Small intestine (tissue), 7 donors: Measurements from ENCODE around the gene JSRP1. TPM values are rescaled to one million over a fixed set of nuclear protein-coding genes. Genes with fewer than 3 reads are reported as not detected.

Experiments
- DNase-seq, 2 donors: peaks; one replicate each; pipeline versions ENCODE4 v3.0.0 to v3.0.0-alpha.2; 2013
- FAIRE-seq: peaks from 2 replicates; lab custom pipeline; 2012; peaks lifted over from hg19 to GRCh38; lab: Jason Lieb, UNC
- H3K27ac ChIP-seq, 3 donors: one replicate each; pipeline ENCODE4 v1.5.1; 2013; ENCODE audit warnings: low read length in 2 of 3, mild to moderate bottlenecking in 2 of 3, control low read depth in 1 of 3, inconsistent platforms in 1 of 3, low read depth in 1 of 3, moderate library complexity in 1 of 3
- H3K27me3 ChIP-seq, 3 donors: one replicate each; pipeline ENCODE4 v1.6.1; 2013; ENCODE audit warnings: low read length in 3 of 3, inconsistent platforms in 1 of 3; ENCODE audit not compliant: control insufficient read depth in 3 of 3, insufficient read depth in 3 of 3
- H3K36me3 ChIP-seq, 3 donors: one replicate each; pipeline ENCODE4 v1.6.1; 2013; ENCODE audit warnings: low read length in 3 of 3, inconsistent platforms in 1 of 3, low read depth in 1 of 3, mild to moderate bottlenecking in 1 of 3, moderate library complexity in 1 of 3; ENCODE audit not compliant: control insufficient read depth in 3 of 3, insufficient read depth in 2 of 3
- H3K4me1 ChIP-seq, 3 donors: one replicate each; pipeline ENCODE4 v1.6.1; 2013; ENCODE audit warnings: low read length in 2 of 3, inconsistent platforms in 1 of 3, low read depth in 1 of 3, mild to moderate bottlenecking in 1 of 3, moderate library complexity in 1 of 3; ENCODE audit not compliant: control insufficient read depth in 3 of 3, insufficient read depth in 2 of 3
- H3K4me3 ChIP-seq, 3 donors: one replicate each; pipeline ENCODE4 v1.5.1; 2013; ENCODE audit warnings: low read length in 3 of 3, control low read depth in 1 of 3, inconsistent platforms in 1 of 3, low read depth in 1 of 3, mild to moderate bottlenecking in 1 of 3, moderate library complexity in 1 of 3
- H3K9me3 ChIP-seq, 2 donors: one replicate each; pipeline ENCODE4 v1.6.1; 2013; ENCODE audit warnings: low read depth in 1 of 2, low read length in 1 of 2; ENCODE audit not compliant: control insufficient read depth in 2 of 2, insufficient read depth in 1 of 2
- WGBS, 3 donors: extraction: QIAGEN DNeasy Blood & Tissue Kit; methylation state at CpG; one replicate each; pipeline ENCODE4 v1.1.7; 2013; 5-methylcytosine and 5-hydroxymethylcytosine counted together
- polyA plus RNA-seq, 4 donors: library from polyadenylated mRNA; stranded (reverse) in 3 of 4; unstranded in 1 of 4; fragments of 200-250 nt in 3 of 4; fragments of 120-200 nt in 1 of 4; gene quantifications; one replicate each; pipeline versions ENCODE4 v1.2.1 to v1.2.3, GENCODE V29; 2013
- donor health status: healthy with polysubstance abuse.
- donor health status: control.
- donor health status: control.
- donor health status: Bipolar disorder and iron deficiency.
- donor health status: healthy.

Gene JSRP1
- polyA plus RNA-seq, 4 donors: 0.69 to 2.4 (median 1.6) TPM

GRCh38 chr19:2223959-2224358 lies 32.3 kb downstream of the JSRP1 start:
- Histone ChIP-seq H3K27me3 (no peaks in the 10 kb centered on the region), H3K9me3 (no peaks in the 10 kb centered on the region), H3K4me1 (peaks cover 0 to 7% (median 0%) of the 10 kb centered on the region in 3 donors), H3K4me3 (no peak overlapping the region), H3K36me3 (peaks cover 18 to 96% (median 30%) of the 10 kb centered on the region in 3 donors), H3K27ac (no peak overlapping the region)
- DNase-seq: no peak
- WGBS, 3 donors: 73 to 87% (median 85%) methylated on average over 14 of the region's 14 CpGs
- no peak for FAIRE-seq

DNA sequence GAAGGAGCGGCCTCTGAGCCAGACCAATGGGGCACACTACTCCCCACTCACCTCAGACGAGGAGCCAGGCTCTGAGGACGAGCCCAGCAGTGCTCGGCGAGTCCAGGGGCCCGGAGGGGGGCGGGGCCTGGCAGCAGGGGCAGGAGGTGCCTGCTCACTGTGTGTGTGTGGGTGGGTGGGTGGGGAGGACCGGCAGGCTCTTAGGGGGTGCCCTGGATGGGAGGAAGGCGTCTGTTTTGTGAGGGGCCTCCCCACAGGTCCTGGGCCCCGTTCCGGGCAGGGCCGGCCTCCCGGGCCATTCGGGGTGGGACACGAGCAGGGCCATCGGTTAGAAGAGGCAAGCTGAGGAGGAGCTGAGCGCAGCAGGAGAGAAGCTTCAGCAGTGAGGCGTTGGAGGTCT lies 32.8 kb downstream of the JSRP1 start:
- no peak for DNase-seq
- no peak overlapping the region for H3K4me3 ChIP-seq
- no peak overlapping the region for H3K27ac ChIP-seq
- H3K4me1 ChIP-seq: peaks cover 0 to 7% (median 0%) of the 10 kb centered on the region in 3 donors
- no peaks in the 10 kb centered on the region for H3K27me3 ChIP-seq
- H3K9me3 ChIP-seq: no peaks in the 10 kb centered on the region
- FAIRE-seq: no peak
- peaks cover 18 to 96% (median 28%) of the 10 kb centered on the region in 3 donors for H3K36me3 ChIP-seq
- 87 to 90% (median 88%) methylated on average over 18 of the region's 18 CpGs for WGBS, 3 donors

- WGBS, 3 donors: 88 to 93% (median 89%) methylated on average over 16 to 20 of the region's 20 CpGs
- FAIRE-seq (no peak), DNase-seq (no peak)
- no peak overlapping the region for H3K27ac ChIP-seq
- H3K4me3 ChIP-seq: no peak overlapping the region
- H3K36me3 ChIP-seq: peaks cover 24 to 98% (median 25%) of the 10 kb centered on the region in 3 donors
- H3K27me3 ChIP-seq: no peaks in the 10 kb centered on the region
- H3K4me1 ChIP-seq: peaks cover 0 to 7% (median 0%) of the 10 kb centered on the region in 3 donors
- H3K9me3 ChIP-seq: no peaks in the 10 kb centered on the region
These were observed 34.3 kb downstream of the JSRP1 start for GRCh38 chr19:2221918-2222317.

DNA sequence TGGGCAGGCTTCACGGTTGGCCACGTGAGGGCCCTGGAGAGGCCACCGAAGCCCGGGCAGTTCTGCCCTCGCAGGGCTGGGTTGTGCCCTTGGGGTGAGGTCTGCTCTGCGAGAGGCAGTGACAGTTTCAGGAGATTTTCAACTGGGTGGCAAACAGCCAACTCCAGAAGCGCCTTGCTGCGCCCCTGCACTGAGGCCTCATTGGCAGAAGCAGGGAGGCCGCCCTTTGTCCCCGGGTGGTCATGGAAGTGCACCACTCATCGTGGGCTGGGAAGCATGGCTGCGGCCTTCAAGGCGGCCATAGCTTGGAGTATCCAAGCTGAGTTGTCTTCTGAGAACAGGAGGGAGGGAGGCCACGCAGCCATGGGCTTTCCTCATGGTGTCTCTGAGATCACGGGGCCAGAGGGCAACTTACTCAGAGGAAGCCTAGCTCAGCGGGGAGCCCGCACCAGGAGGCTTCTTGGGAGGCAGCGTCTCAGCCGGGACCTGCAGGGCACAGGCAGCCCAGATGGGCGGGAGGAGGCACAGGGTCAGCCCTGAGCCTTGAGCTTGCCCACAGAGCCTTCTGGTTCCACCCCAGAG lies 34.9 kb downstream of the JSRP1 start:
- Histone ChIP-seq H3K4me1 (peaks cover 0 to 7% (median 0%) of the 10 kb centered on the region in 3 donors), H3K36me3 (peaks cover 25 to 99% (median 27%) of the 10 kb centered on the region in 3 donors), H3K27me3 (no peaks in the 10 kb centered on the region), H3K4me3 (no peak overlapping the region), H3K27ac (peak overlapping the region in 2 of 3 donors; percentile 11 to 40), H3K9me3 (no peaks in the 10 kb centered on the region)
- peak in 1 of 2 donors; percentile 24 for DNase-seq
- 63 to 77% (median 72%) methylated on average over 20 of the region's 20 CpGs for WGBS, 3 donors
- no peak for FAIRE-seq

DNA sequence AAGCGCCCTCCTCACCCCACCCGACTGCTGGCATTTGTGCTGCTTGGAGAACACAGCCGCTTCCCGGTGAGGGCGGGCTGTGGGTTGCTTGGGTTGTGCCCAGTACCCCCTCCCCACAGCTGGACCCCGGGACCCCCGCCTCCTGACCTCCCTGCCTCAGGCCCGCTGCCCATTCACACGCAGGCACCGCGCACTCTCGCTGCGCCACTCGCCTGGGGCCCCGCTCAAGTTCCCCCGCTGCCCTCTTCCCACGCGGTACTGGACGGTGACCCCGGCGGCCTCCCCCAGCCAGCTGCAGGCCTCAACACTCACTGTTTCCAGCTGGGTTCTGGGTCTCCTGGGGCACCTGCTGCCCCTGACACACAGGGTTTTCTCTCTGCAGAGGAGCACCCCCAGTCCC lies 36.5 kb downstream of the JSRP1 start:
- peaks cover 0 to 7% (median 0%) of the 10 kb centered on the region in 3 donors for H3K4me1 ChIP-seq
- FAIRE-seq: no peak
- 95 to 96% (median 95%) methylated on average over 18 to 21 of the region's 21 CpGs for WGBS, 3 donors
- DNase-seq: no peak
- H3K4me3 ChIP-seq: no peak overlapping the region
- H3K27ac ChIP-seq: no peak overlapping the region
- peaks cover 23 to 99% (median 25%) of the 10 kb centered on the region in 3 donors for H3K36me3 ChIP-seq
- H3K27me3 ChIP-seq: no peaks in the 10 kb centered on the region
- no peaks in the 10 kb centered on the region for H3K9me3 ChIP-seq

DNA sequence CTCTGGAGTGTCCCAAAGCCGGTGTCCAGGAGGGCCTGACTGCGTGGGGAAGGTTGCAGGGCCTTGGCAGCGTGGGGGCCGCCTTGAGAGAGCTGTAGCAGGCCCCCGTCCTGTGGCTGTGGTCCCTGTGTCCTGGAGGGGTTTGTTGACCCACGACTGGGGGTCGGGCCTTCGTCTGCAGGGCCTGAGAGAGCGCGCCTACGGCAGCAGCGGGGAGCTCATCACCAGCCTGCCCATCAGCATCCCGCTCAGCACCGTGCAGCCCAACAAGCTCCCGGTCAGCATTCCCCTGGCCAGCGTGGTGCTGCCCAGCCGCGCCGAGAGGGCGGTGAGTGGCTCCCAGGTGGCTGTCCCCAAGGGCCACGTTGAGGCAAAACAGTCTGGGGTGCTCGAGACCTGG lies 38.6 kb downstream of the JSRP1 start:
- no peaks in the 10 kb centered on the region for H3K9me3 ChIP-seq
- H3K4me3 ChIP-seq: no peak overlapping the region
- FAIRE-seq: no peak
- no peaks in the 10 kb centered on the region for H3K27me3 ChIP-seq
- WGBS, 3 donors: 94 to 97% (median 96%) methylated on average over 22 of the region's 22 CpGs
- H3K4me1 ChIP-seq: peaks cover 0 to 26% (median 0%) of the 10 kb centered on the region in 3 donors
- peaks cover 25 to 100% (median 28%) of the 10 kb centered on the region in 3 donors for H3K36me3 ChIP-seq
- DNase-seq: no peak
- H3K27ac ChIP-seq: no peak overlapping the region

GRCh38 chr19:2216361-2217225 lies 39.6 kb downstream of the JSRP1 start:
- FAIRE-seq (no peak), DNase-seq (no peak)
- Histone ChIP-seq H3K4me1 (peaks cover 0 to 36% (median 0%) of the 10 kb centered on the region in 3 donors), H3K4me3 (no peak overlapping the region), H3K9me3 (no peaks in the 10 kb centered on the region), H3K36me3 (peaks cover 26 to 100% (median 28%) of the 10 kb centered on the region in 3 donors), H3K27me3 (no peaks in the 10 kb centered on the region), H3K27ac (no peak overlapping the region)
- 90 to 95% (median 94%) methylated on average over 41 to 43 of the region's 43 CpGs for WGBS, 3 donors

GRCh38 chr19:2215281-2215751 lies 40.9 kb downstream of the JSRP1 start:
- no peak overlapping the region for H3K4me3 ChIP-seq
- FAIRE-seq (no peak), DNase-seq (no peak)
- 77 to 86% (median 77%) methylated on average over 31 of the region's 31 CpGs for WGBS, 3 donors
- H3K4me1 ChIP-seq: peaks cover 0 to 32% (median 0%) of the 10 kb centered on the region in 3 donors
- H3K36me3 ChIP-seq: peaks cover 28 to 100% (median 35%) of the 10 kb centered on the region in 3 donors
- H3K9me3 ChIP-seq: no peaks in the 10 kb centered on the region
- H3K27me3 ChIP-seq: no peaks in the 10 kb centered on the region
- no peak overlapping the region for H3K27ac ChIP-seq
